ENCODE measurements around the gene CLINT1.

- TF ChIP-seq ZBED1 (IDR thresholded peaks at IDR 0.05) (no peak), NFIC (IDR thresholded peaks at IDR 0.05) (no peak), CREB1 (IDR thresholded peaks at IDR 0.05) (no peak), CREB1 (CRISPR knock-in tag; IDR thresholded peaks at IDR 0.05) (no peak), NCOA2 (IDR thresholded peaks at IDR 0.05; ENCODE audit: partially characterized antibody in 2 of 2) (no peak), NR2C2 (CRISPR knock-in tag; IDR thresholded peaks at IDR 0.05) (no peak), NR2C2 (tag; IDR thresholded peaks at IDR 0.05) (no peak)
Observed at GRCh38 chr5:157785801-157786200, 73.1 kb downstream of the CLINT1 start.

Data from K562 (cell line).